HCT116 (cell line): ENCODE measurements around the gene TNFRSF1A.

Source experiments
- ATF3 ChIP-seq: IDR thresholded peaks from 2 replicates; pipeline ENCODE4 v1.6.1; 2012
- EGR1 ChIP-seq: IDR thresholded peaks from 2 replicates; pipeline ENCODE4 v1.6.1; 2012; ENCODE audit warnings: low read depth
- EZH2 ChIP-seq: fragments of 200-600 bp; sonication (generic); IDR thresholded peaks from 2 replicates; pipeline ENCODE4 v1.6.1; 2017; ENCODE audit warnings: antibody characterized with exemption, mixed run types
- FOSL1 ChIP-seq: IDR thresholded peaks from 2 replicates; pipeline ENCODE4 v1.6.1; 2012; ENCODE audit warnings: low read depth
- JUND ChIP-seq: IDR thresholded peaks from 2 replicates; pipeline ENCODE4 v1.6.1; 2012
- POLR2A ChIP-seq: IDR thresholded peaks from 2 replicates; pipeline ENCODE4 v1.7.0; 2011; ENCODE audit warnings: borderline replicate concordance; ENCODE audit not compliant: insufficient read depth, insufficient read length; ENCODE audit errors: extremely low read depth
- POLR2AphosphoS5 ChIP-seq: IDR thresholded peaks from 2 replicates; pipeline ENCODE4 v1.6.1; 2011; ENCODE audit warnings: mild to moderate bottlenecking, low read depth, low read length, moderate library complexity
- REST ChIP-seq: IDR thresholded peaks from 2 replicates; pipeline ENCODE4 v1.6.1; 2012; ENCODE audit warnings: low read depth
- SIN3A ChIP-seq: IDR thresholded peaks from 2 replicates; pipeline ENCODE4 v1.6.1; 2012; ENCODE audit warnings: low read depth
- SP1 ChIP-seq: IDR thresholded peaks from 2 replicates; pipeline ENCODE4 v1.6.1; 2012; ENCODE audit warnings: low read depth
- TF ChIP-seq, protein P1 (sequence below), 3 experiments: fragments of 200-600 bp in 1 of 3; sonication (generic) in 1 of 3; IDR thresholded peaks in 2 of 3; conservative IDR thresholded peaks in 1 of 3; 2 replicates each; pipeline ENCODE4 v1.5.1; 2012 to 2017; ENCODE audit warnings: low read depth in 2 of 3, low read length in 2 of 3, antibody characterized with exemption in 1 of 3, borderline replicate concordance in 1 of 3, control low read depth in 1 of 3, mild to moderate bottlenecking in 1 of 3, mixed read lengths in 1 of 3, mixed run types in 1 of 3, moderate library complexity in 1 of 3; ENCODE audit not compliant: insufficient read depth in 1 of 3

DNA sequence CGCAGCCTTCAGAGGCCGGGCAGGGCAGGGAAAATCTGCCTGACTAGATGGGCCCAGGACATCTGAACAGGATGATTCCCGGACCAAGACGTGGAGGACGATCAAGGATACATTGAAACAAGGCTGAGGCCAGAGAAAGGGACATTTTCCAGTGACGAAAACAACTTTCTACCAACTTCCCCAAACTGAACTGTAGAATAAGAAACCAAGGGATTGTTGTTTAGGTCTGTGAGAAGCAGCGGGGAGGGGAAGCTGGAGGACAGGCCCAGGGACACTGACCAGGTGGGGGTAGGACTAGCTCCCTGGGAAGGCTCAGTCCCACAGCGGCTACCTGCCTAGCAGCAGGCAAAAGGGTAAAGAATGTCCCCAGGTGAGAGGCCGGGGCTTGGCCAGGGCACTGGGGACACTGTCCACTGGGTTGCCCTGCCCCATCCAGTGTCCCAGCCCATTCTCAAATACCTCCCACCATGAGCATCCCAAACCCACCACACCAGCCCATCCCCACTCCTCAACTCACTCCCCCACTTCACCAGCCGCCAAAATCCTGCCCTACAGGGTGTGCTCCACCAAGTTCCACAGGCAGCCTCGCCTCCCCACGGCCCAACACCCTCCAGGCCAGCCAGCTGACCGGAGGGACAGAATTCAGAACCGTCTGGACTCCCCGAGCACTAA is 995 bp downstream of the TNFRSF1A start:
- TF ChIP-seq POLR2A = no peak
- TF ChIP-seq, protein P1, sequence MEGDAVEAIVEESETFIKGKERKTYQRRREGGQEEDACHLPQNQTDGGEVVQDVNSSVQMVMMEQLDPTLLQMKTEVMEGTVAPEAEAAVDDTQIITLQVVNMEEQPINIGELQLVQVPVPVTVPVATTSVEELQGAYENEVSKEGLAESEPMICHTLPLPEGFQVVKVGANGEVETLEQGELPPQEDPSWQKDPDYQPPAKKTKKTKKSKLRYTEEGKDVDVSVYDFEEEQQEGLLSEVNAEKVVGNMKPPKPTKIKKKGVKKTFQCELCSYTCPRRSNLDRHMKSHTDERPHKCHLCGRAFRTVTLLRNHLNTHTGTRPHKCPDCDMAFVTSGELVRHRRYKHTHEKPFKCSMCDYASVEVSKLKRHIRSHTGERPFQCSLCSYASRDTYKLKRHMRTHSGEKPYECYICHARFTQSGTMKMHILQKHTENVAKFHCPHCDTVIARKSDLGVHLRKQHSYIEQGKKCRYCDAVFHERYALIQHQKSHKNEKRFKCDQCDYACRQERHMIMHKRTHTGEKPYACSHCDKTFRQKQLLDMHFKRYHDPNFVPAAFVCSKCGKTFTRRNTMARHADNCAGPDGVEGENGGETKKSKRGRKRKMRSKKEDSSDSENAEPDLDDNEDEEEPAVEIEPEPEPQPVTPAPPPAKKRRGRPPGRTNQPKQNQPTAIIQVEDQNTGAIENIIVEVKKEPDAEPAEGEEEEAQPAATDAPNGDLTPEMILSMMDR (IDR thresholded peaks at IDR 0.05 in 2 of 3, conservative IDR thresholded peaks at IDR 0.05 in 1 of 3; ENCODE audit: borderline replicate concordance in 1 of 3, insufficient read depth in 1 of 3, low read depth in 2 of 3, low read length in 2 of 3) = no peak
- TF ChIP-seq POLR2AphosphoS5 = no peak; the same call in 1 of the 2 replicates
- TF ChIP-seq REST = no peak
- no peak for TF ChIP-seq EZH2
- TF ChIP-seq SP1 = no peak
- no peak for TF ChIP-seq SIN3A
- no peak for TF ChIP-seq JUND
- TF ChIP-seq FOSL1 = no peak
- no peak for TF ChIP-seq EGR1
- no peak for TF ChIP-seq ATF3
